Astrocyte (in vitro differentiated cells and primary cell): Measurements from ENCODE around the gene ADAM21.
"Not testable (repeated sequence)": the region's sequence is repeated elsewhere in the genome, so short reads cannot be mapped to it uniquely, and the experiment has no call there.

Source experiments
- EZH2 ChIP-seq: IDR thresholded peaks from 2 replicates; pipeline ENCODE4 v1.6.1; 2012; ENCODE audit warnings: mild to moderate bottlenecking, low read length, inconsistent platforms; ENCODE audit not compliant: insufficient read depth
- TF ChIP-seq, protein P1 (sequence below): IDR thresholded peaks from 2 replicates; pipeline ENCODE4 v1.5.1; 2011; ENCODE audit warnings: low read depth, mild to moderate bottlenecking, inconsistent platforms, low read length, moderate library complexity; ENCODE audit not compliant: insufficient read depth

DNA sequence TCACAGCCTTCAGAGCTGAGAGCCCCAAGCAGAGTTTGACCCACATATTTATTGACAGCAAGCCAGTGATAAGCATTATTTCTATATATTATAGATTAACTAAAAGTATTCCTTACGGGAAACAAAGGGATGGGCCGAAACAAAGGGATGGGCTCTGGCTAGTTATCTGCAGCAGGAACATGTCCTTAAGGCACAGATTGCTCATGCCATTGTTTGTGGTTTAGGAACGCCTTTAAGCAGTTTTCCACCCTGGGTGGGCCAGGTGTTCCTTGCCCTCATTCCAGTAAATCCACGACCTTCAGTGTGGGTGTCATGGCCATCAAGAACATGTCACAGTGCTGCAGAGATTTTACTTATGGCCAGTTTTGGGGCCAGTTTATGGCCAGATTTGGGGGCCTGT, 25.4 kb upstream of the ADAM21 start:
- TF ChIP-seq, protein P1, sequence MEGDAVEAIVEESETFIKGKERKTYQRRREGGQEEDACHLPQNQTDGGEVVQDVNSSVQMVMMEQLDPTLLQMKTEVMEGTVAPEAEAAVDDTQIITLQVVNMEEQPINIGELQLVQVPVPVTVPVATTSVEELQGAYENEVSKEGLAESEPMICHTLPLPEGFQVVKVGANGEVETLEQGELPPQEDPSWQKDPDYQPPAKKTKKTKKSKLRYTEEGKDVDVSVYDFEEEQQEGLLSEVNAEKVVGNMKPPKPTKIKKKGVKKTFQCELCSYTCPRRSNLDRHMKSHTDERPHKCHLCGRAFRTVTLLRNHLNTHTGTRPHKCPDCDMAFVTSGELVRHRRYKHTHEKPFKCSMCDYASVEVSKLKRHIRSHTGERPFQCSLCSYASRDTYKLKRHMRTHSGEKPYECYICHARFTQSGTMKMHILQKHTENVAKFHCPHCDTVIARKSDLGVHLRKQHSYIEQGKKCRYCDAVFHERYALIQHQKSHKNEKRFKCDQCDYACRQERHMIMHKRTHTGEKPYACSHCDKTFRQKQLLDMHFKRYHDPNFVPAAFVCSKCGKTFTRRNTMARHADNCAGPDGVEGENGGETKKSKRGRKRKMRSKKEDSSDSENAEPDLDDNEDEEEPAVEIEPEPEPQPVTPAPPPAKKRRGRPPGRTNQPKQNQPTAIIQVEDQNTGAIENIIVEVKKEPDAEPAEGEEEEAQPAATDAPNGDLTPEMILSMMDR = not testable (repeated sequence)
- not testable (repeated sequence) for TF ChIP-seq EZH2
